HG03045 (cell line): ENCODE measurements around the gene MRPL52.
"Not testable (repeated sequence)": the region's sequence is repeated elsewhere in the genome, so short reads cannot be mapped to it uniquely, and the experiment has no call there.

ENCODE experiments used
- ATAC-seq: cut with Tn5 transposase; IDR thresholded peaks from one replicate; pipeline ENCODE4 v1.9.1; 2021; ENCODE audit warnings: mild to moderate bottlenecking, moderate library complexity; ENCODE audit not compliant: unreplicated experiment

The MRPL52 gene

GRCh38 chr14:22829661-22830442 is at the start of gene MRPL52:
MRPL52 (plus strand) TSS chr14:22829887; CDS start chr14:22829913, 26 bp downstream.
- ATAC-seq: peak; percentile 82

- no peak for ATAC-seq
Measured at GRCh38 chr14:22780105-22780679, 49.5 kb upstream of the MRPL52 start.

- ATAC-seq: no peak
Measured at GRCh38 chr14:22780941-22781300, 48.8 kb upstream of the MRPL52 start.

GRCh38 chr14:22781301-22781991 is 48.2 kb upstream of the MRPL52 start:
- ATAC-seq: no peak

GRCh38 chr14:22786685-22787084 is 43.0 kb upstream of the MRPL52 start:
- no peak for ATAC-seq

GRCh38 chr14:22791301-22791700 is 38.4 kb upstream of the MRPL52 start:
- no peak for ATAC-seq

GRCh38 chr14:22792158-22792557 is 37.5 kb upstream of the MRPL52 start:
- ATAC-seq: no peak

GRCh38 chr14:22793550-22793949 is 36.1 kb upstream of the MRPL52 start:
- ATAC-seq: not testable (repeated sequence)

GRCh38 chr14:22793976-22794375 is 35.7 kb upstream of the MRPL52 start:
- no peak for ATAC-seq

- ATAC-seq: peak; percentile 33
Measured at GRCh38 chr14:22794551-22794951, 35.1 kb upstream of the MRPL52 start.

- no peak for ATAC-seq
Measured at GRCh38 chr14:22796087-22796707, 33.5 kb upstream of the MRPL52 start.

- ATAC-seq: no peak
Measured at GRCh38 chr14:22797017-22797917, 32.4 kb upstream of the MRPL52 start.

- no peak for ATAC-seq
Measured at GRCh38 chr14:22798528-22798927, 31.2 kb upstream of the MRPL52 start.

- no peak for ATAC-seq
Measured at GRCh38 chr14:22800346-22800745, 29.3 kb upstream of the MRPL52 start.

GRCh38 chr14:22801716-22802115 is 28.0 kb upstream of the MRPL52 start:
- no peak for ATAC-seq

- ATAC-seq: peak; percentile 44
Measured at GRCh38 chr14:22802860-22803686, 26.6 kb upstream of the MRPL52 start.

GRCh38 chr14:22803687-22803974 is 26.1 kb upstream of the MRPL52 start:
- ATAC-seq: peak; percentile 29

GRCh38 chr14:22805235-22805634 is 24.5 kb upstream of the MRPL52 start:
- not testable (repeated sequence) for ATAC-seq

GRCh38 chr14:22807432-22808087 is 22.1 kb upstream of the MRPL52 start:
- no peak for ATAC-seq
